Panc1 (cell line): ENCODE results near the gene MYOZ2.

ENCODE experiments used
- CTCF ChIP-seq: fragments of 450-650 bp; IDR thresholded peaks from 2 replicates; pipeline ENCODE4 v1.5.1; 2017; ENCODE audit warnings: mild to moderate bottlenecking
- POLR2AphosphoS5 ChIP-seq: IDR thresholded peaks from 2 replicates; pipeline ENCODE4 v1.6.1; 2012; ENCODE audit warnings: mild to moderate bottlenecking, low read depth, low read length, moderate library complexity
- REST ChIP-seq, 2 experiments: IDR thresholded peaks; 2 replicates each; pipeline ENCODE4 v1.6.1; 2011 to 2012; ENCODE audit warnings: low read depth in 2 of 2, control low read depth in 1 of 2, low read length in 1 of 2, mild to moderate bottlenecking in 1 of 2, moderate library complexity in 1 of 2; ENCODE audit not compliant: insufficient read depth in 1 of 2

GRCh38 chr4:119142833-119143232 lies 7.2 kb downstream of the MYOZ2 start:
- TF ChIP-seq CTCF = no peak
- TF ChIP-seq POLR2AphosphoS5 = no peak
- no peak for TF ChIP-seq REST (IDR thresholded peaks at IDR 0.05; ENCODE audit: insufficient read depth in 1 of 2, low read depth in 2 of 2, low read length in 1 of 2)
